ENCODE measurements around the gene PPY.

GRCh38 chr17:43905400-43905984 is 36.8 kb downstream of the PPY start:
- TF ChIP-seq CTCF (IDR thresholded peaks at IDR 0.05) (no peak), POLR2AphosphoS5 (IDR thresholded peaks at IDR 0.05) (no peak), EP300 (IDR thresholded peaks at IDR 0.05) (no peak)
